Upper lobe of left lung (tissue), 4 donors: ENCODE measurements around the gene NEURL3.

Experiments used
- POLR2AphosphoS5 ChIP-seq, 2 donors: sonication (generic); formaldehyde crosslinking; IDR thresholded peaks; one replicate each; pipeline ENCODE4 v1.5.1; 2017; ENCODE audit warnings: antibody characterized with exemption in 2 of 2
- TF ChIP-seq, protein P1 (sequence below), 6 experiments: fragments of 450-650 bp in 4 of 6; fragments of 200-600 bp in 2 of 6; sonication (generic) in 2 of 6; IDR thresholded peaks; one replicate each; pipeline ENCODE4 v1.5.1; 2016 to 2019; ENCODE audit warnings: antibody characterized with exemption in 6 of 6

DNA sequence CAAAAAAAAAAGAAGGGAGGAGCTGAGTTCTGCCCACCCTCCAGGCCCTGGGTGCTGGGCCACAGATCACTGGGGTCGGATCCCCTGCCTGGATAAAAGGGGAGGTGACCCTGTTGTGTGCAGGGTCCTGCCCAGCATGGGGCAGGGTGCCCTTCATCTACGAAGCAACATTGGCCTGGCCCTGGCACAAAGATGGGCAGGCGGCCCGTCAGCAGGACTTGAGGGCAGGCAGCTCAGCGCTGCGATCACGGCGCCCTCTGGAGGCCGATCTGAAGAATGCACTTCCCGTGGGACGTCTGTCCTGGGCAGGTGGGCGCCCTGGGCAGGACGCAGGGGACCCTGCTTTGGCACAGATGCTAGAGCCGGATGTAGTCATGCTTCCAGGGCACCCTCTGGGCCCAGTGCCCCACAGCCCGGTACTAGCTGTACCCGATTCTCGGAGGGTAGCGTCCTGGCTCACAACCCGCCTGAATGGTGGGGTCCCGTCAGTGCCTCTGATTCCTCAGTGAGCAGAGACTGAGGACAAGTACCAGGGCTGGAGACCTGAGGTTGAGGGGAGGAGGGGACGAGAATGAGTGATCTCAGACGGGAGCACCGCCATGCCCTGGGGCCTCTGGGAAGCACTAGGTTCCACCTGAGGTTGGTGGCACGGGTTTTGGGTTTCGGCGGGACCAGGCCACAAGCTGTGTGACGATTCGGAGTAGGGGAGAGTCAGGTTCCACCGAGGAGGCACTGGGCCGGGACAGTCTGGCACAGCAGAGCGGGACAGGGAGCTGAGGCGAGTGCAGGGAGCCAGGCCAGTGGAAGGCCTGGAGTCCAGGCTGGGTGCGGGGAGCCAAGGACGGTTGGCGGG lies 49.4 kb upstream of the NEURL3 start:
- TF ChIP-seq, protein P1, sequence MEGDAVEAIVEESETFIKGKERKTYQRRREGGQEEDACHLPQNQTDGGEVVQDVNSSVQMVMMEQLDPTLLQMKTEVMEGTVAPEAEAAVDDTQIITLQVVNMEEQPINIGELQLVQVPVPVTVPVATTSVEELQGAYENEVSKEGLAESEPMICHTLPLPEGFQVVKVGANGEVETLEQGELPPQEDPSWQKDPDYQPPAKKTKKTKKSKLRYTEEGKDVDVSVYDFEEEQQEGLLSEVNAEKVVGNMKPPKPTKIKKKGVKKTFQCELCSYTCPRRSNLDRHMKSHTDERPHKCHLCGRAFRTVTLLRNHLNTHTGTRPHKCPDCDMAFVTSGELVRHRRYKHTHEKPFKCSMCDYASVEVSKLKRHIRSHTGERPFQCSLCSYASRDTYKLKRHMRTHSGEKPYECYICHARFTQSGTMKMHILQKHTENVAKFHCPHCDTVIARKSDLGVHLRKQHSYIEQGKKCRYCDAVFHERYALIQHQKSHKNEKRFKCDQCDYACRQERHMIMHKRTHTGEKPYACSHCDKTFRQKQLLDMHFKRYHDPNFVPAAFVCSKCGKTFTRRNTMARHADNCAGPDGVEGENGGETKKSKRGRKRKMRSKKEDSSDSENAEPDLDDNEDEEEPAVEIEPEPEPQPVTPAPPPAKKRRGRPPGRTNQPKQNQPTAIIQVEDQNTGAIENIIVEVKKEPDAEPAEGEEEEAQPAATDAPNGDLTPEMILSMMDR (IDR thresholded peaks at IDR 0.05): peak; percentile 93 to 97 (median 96)
- peak in 1 of 2 donors; percentile 26 for TF ChIP-seq POLR2AphosphoS5 (IDR thresholded peaks at IDR 0.05)
